Stimulated activated CD8-positive, alpha-beta memory T cell treated with anti-CD3 and anti-CD28 coated beads, Interleukin-4, amount 100 ng/mL, for 1 hour (primary cell): Measurements from ENCODE around the gene PTPRM.

Experiments used
- DNase-seq, 2 donors: peaks; one replicate each; pipeline ENCODE4 v3.0.0-alpha.2; 2020; ENCODE audit warnings: low read depth in 2 of 2, low spot score in 1 of 2

The PTPRM gene

DNA sequence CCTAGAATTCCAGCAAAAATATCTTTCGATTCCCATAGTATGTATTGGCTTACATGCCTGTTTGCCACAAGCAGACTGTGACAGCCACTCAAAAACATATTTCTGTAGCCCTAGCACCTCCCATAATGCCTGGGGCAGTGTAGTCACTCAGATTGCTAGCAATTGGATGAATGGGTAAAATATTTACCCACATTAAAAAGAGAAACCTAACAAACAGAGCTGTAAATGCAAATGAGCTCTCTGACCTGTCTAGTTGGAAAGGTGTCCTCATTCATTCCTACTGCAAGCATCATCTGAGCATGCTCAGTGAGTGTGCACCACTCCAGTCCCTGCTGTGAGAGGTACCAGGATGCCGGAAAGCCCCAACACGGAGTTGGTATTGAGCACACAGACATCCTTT, 808.1 kb downstream of the PTPRM start:
- DNase-seq = no peak

DNA sequence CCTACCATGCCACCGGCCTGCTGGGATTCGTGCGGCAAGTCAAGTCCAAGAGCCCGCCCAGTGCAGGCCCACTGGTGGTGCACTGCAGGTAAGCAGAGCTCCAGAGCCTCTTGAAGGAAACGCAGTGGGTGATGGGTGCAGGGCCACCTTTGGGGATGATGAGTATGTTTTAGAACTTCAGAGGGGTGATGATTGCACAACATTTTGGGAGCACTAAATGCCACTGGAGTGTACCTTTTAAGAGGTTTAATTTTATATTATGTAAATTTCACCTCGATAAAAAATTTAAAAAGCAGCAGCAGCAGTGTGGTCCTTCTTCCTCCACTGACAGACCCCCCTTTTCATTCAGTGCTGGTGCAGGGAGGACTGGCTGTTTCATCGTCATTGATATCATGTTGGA, 809.0 kb downstream of the PTPRM start:
- no peak for DNase-seq

DNA sequence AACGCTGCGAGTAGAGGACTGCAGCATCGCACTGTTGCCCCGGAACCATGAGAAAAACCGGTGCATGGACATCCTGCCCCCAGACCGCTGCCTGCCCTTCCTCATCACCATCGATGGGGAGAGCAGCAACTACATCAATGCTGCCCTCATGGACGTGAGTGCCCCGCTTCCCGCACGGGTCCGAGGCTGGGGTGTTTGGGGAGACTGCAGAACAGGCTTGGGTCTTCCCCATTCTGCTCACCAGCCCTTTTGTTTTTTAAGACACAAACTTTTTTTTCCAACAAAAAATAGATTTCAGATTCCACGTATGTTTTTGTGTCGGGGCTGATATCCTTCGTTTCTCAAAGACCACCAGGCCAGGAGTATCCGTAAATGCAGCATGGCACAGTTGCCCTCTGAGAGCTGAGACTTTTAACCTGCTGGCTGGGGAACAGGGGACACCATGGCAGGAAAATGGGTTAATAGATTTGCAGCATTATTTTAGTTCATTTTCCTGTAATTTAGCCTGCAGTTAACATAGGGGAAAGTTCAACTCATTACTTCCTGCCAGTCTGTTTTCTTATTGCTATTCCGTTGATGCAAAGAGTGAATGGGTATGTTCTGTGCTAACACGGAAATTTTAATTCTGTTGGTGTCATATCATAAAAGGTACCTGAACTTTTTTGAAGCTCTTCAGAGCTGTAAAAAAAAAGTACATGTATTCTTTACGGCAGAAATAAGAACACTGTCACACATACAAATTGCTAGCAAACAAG, 812.2 kb downstream of the PTPRM start:
- DNase-seq = no peak

DNA sequence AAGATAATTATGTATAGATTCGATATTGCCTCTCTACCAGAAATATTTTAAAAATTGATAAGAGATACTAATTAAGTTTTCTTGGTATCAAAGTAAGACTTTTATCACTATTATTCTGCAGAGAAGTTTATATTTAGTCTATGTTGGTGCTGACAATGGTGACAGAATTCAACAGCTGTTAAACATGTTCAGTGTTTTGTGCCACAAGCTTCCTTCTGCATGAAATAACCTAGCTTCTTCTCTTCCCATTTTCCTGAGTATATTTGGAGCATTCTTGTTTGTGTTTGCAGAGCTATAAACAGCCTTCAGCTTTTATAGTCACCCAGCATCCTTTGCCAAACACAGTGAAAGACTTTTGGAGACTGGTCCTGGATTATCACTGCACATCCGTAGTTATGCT, 812.9 kb downstream of the PTPRM start:
- no peak for DNase-seq

DNA sequence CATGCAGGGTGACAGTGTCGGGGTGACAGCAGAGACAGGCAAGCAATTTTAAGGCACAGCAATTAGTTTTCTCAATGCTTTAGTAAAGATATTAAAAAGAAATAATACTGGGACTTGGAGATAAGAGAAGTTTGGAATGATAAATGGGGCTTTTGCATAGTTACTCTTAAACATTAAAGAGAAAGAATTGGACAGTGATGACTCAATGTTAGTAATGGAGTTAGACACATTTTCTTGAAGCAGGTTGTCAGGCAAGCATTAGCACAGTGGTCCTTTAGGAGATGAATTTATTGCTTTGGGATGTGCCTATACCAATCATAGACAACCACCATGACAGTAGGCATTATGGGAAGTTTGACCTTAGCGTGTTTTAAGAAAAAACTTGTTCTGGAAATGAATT, 813.8 kb downstream of the PTPRM start:
- no peak for DNase-seq

DNA sequence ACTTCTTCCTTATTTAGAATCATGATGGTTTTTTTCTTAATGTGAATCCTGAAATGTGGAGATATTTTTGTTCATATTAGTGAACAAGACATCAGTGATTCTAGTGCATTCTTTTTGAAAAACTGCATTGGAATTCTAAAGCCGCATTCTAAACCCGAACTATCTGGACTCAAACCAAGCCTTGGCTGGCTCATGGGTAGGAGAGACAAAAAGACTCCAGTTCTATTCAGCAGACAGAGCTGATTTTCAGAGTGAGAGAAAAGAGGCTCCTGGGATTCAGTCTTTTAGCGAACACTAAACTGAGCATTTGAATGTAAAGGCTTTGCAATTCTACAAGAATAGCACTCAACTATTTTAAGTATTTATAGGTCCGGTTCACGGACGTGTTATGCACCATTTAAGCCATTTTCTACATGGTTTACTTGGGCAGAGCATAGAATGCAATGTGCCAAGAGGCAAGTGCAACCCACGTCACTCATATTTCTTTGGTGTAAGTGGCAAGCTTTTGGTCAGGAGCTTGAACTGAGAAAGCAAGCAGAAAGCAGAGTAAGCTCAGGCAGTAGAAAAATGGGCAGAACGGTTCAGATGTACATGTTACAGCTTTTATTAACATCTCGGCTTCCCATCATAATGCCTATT, 814.8 kb downstream of the PTPRM start:
- no peak for DNase-seq

DNA sequence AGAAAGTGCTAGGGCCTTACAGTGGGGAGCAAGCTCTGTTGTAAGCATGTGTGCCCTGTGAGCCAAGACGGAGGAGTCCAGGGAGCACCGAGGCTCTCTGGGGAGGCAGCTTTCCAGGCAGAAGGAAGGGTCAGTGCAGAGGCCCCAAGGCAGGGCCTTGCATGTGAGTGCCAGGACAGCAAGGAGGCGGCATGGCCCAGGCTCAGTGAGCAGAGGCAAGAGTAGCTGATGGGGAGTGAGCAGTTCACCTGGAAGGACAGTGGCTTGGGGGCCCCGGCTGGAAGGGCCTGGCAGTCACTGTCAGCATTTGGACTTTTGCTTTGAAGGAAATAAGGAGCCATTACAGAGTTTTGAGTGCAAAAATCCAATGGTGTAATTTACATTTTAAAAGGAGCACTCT, 818.3 kb downstream of the PTPRM start:
- DNase-seq = no peak

DNA sequence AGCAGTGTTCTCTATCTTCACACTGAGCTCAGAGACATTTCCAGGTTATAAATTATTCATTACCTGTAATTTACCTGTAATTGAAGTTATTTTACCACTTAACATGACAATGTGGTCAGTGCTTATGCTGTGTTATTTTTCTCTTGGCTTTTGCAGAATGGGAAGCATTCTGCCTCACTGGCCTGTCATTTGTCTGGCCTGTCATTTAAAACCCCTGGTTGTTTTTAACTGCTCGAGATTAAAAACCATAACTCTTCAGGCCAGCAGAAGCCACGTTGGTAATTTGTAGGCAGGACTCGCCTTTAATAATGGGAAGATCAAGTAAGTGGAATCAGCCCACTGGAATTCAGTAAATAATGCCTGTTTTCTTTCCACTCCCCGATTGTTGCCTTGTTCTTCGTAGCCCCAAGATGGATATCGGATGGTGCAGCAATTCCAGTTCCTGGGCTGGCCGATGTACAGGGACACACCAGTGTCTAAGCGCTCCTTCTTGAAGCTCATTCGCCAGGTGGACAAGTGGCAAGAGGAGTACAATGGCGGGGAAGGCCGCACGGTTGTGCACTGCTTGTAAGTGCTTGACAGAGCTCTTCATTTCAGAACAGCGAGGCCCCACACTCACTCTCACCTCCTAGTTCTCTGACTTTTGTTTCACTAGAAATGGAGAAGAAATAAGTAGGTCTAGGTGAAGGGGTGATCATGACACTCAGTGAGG, 819.7 kb downstream of the PTPRM start:
- no peak for DNase-seq

DNA sequence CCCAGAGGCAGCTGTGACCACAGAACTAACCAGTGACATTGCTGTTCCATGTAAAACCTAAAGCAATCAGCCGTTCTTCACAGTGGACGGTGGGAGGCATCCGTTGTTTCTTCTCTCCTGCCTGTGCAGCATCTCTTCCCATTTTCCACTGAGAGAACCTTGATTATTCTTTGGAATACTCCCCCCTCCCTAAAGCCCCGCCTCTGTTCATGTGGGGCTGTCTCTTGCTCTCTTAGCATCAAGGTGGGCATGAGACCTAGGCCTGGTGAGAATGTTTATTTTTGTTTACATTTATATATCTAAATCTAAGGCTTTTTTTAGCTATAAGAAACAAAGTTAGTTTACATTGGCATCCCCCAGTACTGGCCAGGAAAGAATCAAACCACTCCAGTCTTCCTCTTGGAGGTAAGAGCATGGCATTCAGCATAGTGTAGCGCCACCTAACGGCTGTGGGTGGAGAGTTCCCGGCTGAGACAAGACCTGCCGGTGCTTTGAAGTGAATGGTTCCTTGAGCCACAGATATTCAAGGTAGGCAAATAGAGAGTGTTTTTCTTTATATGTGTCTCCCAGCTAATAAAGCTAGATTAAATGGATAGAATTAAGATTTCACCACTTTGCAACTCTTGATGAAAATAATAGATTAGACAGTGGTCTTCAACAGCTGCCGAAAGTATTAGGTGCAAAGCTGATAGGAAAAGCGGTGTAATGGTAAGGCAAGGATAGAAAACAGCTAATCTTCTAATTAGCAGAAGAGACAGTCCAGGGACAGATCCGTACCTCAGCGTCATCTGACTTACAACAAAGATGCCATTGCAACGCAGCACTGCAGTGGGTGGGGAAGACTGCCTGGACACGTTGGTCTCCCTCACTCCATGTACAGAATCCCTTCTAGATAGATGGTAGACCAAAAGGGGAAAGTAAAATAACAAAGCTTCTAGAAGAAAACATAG, 822.5 kb downstream of the PTPRM start:
- DNase-seq = no peak

DNA sequence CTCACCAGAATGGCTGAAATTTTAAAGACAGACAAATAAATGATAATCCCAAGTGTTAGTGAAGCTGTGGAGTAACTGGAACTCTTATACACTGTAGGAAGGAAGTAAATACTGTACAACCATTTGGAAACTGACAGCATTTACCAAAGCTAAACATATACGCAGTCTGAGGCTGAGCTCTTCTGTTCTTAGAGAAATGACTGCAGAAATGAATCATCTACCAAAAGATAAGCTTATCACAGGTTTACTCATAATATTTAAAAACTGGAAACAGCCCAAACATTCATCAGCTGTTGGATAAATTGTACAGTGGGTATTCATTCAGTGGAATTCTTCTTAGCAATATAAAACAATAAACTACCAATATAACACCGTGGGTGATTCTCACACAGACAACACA, 824.0 kb downstream of the PTPRM start:
- no peak for DNase-seq

DNA sequence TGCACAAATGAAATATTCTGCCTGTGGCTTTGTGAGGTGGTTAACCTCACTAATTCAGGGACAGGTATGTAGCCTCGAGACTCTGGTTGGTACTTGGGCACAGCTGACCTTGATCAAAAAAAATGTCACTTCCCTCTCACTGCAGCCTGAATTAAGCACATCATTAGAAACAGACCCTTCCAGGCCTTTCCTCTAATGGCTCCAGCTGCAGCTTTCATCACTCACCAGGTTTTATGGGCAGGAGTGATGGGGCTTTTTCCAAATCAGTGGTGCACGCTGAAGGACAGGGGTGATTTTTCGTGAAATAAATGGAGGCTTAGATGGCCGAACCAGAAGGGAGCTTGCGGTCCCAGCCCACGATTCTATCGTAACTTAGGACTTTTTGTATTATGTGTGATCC, 829.1 kb downstream of the PTPRM start:
- no peak for DNase-seq

DNA sequence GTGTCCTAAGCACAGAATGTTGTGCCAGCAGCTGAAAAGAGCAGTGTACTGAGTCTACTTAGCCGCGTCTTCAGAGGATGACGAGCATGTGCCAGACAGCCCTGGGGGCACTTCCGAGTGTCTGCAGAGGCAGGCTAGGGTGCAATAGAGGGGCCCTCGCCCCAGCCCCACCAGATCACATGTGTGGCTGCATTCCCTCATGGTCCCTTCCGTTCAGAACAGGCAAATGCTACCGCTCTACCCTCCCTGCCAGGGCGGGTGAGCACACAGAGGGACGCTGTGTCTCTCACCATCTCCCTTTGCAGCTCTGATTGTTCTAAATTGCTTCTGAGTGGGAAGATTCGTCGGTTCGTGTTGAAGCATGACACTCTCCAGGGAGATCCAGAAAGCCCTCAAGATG, 829.9 kb downstream of the PTPRM start:
- DNase-seq = no peak

DNA sequence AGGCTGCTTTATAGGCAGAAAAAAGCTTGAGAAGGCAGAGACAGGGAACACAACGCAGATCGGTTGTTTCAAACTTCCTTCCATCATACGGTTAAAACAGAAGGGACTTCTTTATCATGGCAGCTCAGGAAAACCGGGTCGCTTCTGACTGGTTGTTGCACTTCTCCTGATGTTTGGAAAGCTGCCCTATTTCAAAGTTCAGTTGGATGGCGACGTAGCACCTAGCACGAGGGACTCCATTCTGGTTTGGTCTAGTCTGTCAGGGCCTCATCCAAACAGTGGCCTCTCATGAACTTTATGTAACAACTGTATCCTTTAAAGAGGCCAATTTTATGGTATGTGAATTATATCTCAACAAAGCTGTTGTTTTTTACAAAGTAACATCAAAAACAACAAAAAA, 832.0 kb downstream of the PTPRM start:
- no peak for DNase-seq

DNA sequence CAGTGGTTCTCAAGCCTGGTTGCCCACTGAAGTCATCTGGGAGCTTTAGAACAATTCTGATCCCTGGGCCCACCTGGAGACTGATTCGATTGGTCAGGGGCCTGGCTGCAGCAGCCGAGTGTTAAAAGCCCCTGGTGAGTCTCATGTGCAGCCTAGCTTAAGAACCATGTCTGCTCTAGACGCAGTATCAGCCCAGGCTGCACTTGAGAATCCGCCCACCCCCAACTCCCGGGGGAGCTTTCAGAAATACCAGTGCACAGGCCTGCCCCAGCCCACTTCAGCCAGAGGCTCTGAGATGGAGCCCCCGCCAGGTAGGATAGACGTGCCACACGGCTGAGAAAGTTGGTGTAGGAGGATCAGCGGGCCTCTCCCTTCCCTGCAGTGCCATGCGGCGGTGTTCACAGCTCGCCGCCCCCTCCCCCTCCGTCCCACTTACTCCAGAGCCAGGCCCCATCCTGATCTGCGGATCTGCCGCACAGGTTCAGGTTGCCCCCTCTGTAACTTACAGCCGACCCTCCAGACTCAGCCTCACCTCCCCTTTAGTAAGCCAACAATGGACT, 833.2 kb downstream of the PTPRM start:
- no peak for DNase-seq

DNA sequence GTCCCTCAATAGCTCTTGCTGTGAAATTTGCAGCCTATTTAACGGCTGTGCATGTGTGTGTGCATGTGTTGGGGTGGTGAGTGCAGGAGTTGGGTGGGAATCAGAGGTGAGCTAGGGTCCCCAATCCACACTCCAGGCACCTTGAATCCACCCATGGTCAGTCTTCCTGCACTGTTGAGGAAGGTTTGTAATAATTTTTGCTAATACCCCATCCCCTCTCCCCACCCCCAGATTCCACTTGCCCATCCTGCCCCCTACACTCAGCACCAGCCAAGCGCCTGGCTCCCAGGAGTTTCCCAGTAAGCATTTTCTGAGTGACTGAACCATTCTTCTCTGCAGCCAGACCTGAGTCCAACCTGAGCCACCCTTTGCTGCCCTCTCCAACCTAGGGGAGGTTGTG, 833.7 kb downstream of the PTPRM start:
- DNase-seq = no peak

DNA sequence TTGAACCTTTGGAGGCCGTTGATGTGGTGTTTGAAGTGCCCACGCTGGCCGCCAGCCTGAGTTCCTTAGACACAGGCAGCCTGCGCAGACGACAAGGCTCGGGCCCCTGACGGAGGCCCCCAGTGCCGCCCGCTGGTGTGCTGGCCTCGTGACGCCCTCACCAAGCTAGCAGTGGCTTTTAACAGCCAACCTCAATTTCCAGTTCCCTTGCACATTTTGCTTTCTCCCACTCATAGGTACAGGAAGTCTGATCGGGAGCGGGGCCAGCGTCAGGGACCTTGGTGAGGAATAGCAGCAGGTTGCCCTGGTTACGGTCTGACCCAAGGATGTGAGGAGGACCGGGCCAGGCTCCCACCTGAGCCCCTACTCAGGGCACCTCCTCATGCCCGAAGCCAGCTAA, 834.5 kb downstream of the PTPRM start:
- DNase-seq = no peak

DNA sequence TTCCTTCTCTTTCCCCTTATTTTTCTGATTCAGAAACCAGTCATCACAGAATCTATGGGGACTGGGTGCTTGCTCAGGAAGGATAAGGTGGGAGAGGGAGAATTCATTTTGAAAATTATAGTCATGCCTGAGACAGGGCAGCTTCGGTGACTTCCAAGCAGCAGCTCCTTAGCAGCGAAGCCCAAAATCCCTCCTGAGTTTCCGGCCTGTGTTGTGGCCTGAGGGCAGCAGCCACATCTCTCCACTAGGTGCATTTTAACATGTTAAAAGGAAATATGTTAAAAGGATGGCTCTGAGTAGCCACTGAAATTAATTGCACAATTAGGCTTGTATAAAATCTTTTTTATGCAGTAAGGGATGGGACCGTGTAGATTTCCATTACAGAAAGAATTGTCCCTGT, 835.1 kb downstream of the PTPRM start:
- no peak for DNase-seq

DNA sequence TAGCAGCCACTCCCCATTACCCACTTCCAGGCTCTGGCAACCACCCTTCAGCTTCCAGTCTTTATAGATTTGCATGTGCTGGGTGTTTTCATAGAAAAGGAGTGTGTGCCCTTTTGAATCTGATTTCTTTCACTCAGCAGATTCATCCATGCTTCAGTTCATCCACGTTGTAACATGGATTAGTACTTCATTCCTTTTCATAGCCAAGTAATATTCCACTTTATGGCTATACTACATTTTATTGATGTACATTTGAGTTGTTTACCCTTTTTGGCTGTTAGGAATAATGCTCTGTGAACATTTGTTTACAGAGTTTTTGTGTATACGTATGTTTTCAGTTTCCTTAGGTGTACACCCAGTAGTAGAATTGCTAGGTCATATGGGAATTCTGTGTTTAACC, 836.6 kb downstream of the PTPRM start:
- DNase-seq = no peak

DNA sequence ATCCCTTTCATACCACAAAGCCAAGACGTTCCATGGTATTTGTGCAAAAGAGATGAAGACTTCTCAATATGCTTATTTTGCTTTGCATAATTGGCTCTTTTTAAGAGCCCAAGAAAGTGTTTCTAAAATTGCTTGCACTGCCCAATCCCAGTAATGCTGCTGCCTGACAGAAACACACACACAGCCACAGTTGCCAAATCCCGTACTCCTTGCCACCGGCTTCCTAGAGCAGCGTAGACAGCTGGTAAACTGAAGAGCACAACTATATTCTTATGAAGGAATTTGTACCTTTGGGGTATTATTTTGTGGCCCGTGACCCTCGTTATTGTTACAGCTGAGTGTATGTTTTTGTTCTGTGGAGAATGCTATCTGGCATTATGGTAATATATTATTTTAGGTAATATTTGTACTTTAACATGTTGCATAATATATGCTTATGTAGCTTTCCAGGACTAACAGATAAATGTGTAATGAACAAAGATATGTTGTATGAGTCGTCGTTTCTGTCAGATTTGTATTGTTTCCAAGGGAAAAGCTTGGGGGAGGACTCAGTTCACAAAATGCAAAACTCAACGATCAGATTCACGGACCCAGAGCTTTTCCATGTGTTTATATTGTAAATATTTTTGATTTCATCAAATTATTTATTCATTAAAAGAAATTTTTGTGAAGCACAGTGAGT, 839.2 kb downstream of the PTPRM start:
- DNase-seq = no peak

DNA sequence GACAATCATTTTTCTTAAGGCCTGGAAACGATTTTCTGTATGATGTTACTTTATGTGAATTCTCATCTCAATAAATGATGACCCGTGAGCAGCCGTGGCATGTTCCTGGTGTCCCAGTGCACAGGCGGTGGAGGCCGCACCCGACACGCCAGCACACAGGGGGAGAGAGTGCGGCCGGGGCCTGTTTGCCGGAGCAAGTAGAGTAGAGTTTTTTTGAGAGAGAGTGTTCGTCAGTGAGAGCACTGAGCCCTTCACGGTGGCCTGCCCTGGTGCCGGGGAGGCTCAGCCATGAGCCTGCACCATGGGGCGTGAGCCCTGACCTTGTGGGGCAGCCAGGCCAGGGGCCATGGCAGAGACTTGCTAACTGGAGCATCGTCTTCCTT, 839.7 kb downstream of the PTPRM start:
- DNase-seq = no peak

DNA sequence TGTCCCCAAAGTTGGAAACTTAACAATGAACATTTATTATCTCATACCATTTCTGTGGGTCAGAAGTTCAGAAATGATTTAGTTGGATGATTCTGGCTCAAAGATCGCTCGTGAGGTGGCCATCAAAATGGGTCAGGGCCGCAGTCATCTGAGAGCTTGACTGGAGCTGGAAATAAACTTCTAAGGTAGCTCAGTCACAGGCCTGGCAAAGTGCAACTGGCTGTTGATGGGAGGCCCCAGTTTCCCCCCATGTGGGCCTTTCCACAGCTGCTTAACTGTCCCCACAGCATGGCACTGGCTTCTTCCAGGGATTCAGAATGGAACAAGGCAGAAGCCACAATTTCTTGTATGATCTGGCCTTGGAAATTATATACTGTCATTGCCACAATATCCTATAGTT, 842.0 kb downstream of the PTPRM start:
- no peak for DNase-seq
